ENCODE results near the gene TBC1D30. TPM values are rescaled to one million over a fixed set of nuclear protein-coding genes. Genes with fewer than 3 reads are reported as not detected.
"Not testable (repeated sequence)": the region's sequence is repeated elsewhere in the genome, so short reads cannot be mapped to it uniquely, and the experiment has no call there.

The TBC1D30 gene
- total RNA-seq, 3 donors from 2014 or later (not counting 1 experiment from before 2014, with no cell fraction given), result 2.8 to 5.8 (median 4.7) TPM

DNA sequence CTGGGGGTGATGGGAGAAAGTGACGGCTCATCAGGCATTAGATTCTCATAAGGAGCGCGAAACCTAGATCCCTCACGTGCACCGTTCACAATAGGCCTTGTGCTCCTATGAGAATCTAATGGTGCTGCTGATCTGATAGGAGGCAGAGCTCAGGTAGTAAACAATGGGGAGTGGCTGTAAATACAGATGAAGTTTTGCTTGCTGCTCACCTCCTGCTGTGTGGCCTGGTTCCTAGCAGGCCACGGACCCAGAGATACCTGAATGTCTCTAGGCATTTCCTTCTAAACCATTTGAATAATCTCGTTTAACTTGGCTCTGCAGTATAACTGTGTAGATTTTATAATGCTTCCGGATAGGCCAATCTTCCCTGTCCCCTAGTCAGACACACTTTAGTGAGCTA lies 13.0 kb downstream of the TBC1D30 start:
- H3K27ac ChIP-seq (ENCODE audit: low read length), result no peak overlapping the region
- no peaks in the 10 kb centered on the region for H3K36me3 ChIP-seq (ENCODE audit: control insufficient read depth, insufficient read depth, low read length)
- 92% methylated on average over 8 of the region's 8 CpGs for WGBS (ENCODE audit: insufficient coverage)
- H3K4me3 Mint-ChIP-seq, result no peak overlapping the region
- H3K9me3 Mint-ChIP-seq, result no peaks in the 10 kb centered on the region
- no peaks in the 10 kb centered on the region for H3K9me3 ChIP-seq (ENCODE audit: control insufficient read depth, insufficient read depth, low read length)
- no peak overlapping the region for H3K27ac Mint-ChIP-seq
- no peaks in the 10 kb centered on the region for H3K4me1 Mint-ChIP-seq
- intact Hi-C loops (cut with micrococcal nuclease), result no loop called here
- DNase-seq (no peak), ATAC-seq (no peak)
- no peaks in the 10 kb centered on the region for H3K27me3 ChIP-seq (ENCODE audit: control insufficient read depth, insufficient read depth, low read length)
- peaks cover 0 to 7% of the 10 kb centered on the region in 2 donors for H3K27me3 Mint-ChIP-seq (ENCODE audit: low read depth in 2 of 2)
- peaks cover 4% of the 10 kb centered on the region for H3K36me3 Mint-ChIP-seq
- TF ChIP-seq, protein P1, sequence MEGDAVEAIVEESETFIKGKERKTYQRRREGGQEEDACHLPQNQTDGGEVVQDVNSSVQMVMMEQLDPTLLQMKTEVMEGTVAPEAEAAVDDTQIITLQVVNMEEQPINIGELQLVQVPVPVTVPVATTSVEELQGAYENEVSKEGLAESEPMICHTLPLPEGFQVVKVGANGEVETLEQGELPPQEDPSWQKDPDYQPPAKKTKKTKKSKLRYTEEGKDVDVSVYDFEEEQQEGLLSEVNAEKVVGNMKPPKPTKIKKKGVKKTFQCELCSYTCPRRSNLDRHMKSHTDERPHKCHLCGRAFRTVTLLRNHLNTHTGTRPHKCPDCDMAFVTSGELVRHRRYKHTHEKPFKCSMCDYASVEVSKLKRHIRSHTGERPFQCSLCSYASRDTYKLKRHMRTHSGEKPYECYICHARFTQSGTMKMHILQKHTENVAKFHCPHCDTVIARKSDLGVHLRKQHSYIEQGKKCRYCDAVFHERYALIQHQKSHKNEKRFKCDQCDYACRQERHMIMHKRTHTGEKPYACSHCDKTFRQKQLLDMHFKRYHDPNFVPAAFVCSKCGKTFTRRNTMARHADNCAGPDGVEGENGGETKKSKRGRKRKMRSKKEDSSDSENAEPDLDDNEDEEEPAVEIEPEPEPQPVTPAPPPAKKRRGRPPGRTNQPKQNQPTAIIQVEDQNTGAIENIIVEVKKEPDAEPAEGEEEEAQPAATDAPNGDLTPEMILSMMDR (IDR thresholded peaks at IDR 0.05), result no peak
- H3K4me3 ChIP-seq (ENCODE audit: low read length), result no peak overlapping the region
- H3K4me1 ChIP-seq (ENCODE audit: control insufficient read depth, insufficient read depth, low read length), result no peaks in the 10 kb centered on the region

DNA sequence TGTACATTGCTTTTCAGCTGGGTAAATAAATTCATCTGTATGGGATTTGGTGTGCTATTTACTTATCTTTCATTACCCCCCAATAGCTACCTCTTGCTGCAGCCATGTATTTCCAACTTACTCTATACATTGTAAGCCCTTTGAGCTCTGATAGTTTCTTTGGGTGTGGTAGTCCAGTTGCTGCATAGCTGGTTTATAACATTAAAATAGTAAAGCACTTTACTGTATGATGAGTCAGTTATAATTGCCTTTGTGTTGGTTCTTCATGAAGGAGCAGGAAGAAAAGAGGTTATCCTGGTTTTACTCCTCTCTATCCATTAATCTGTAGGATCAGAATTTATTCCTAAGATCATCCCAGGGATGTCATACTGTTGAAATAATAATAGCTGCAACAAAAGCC lies 15.7 kb downstream of the TBC1D30 start:
- H3K36me3 Mint-ChIP-seq, result peaks cover 4% of the 10 kb centered on the region
- ATAC-seq (no peak), DNase-seq (no peak)
- no peaks in the 10 kb centered on the region for H3K9me3 ChIP-seq (ENCODE audit: control insufficient read depth, insufficient read depth, low read length)
- H3K4me3 ChIP-seq (ENCODE audit: low read length), result no peak overlapping the region
- H3K4me3 Mint-ChIP-seq, result no peak overlapping the region
- H3K27ac Mint-ChIP-seq, result no peak overlapping the region
- no peaks in the 10 kb centered on the region for H3K9me3 Mint-ChIP-seq
- H3K27me3 ChIP-seq (ENCODE audit: control insufficient read depth, insufficient read depth, low read length), result no peaks in the 10 kb centered on the region
- H3K36me3 ChIP-seq (ENCODE audit: control insufficient read depth, insufficient read depth, low read length), result no peaks in the 10 kb centered on the region
- H3K27me3 Mint-ChIP-seq (ENCODE audit: low read depth in 2 of 2), result peaks cover 0 to under 1% of the 10 kb centered on the region in 2 donors
- H3K27ac ChIP-seq (ENCODE audit: low read length), result no peak overlapping the region
- TF ChIP-seq, protein P1 (IDR thresholded peaks at IDR 0.05), result no peak
- H3K4me1 Mint-ChIP-seq, result no peaks in the 10 kb centered on the region
- intact Hi-C loops (cut with micrococcal nuclease), result no loop called here
- no peaks in the 10 kb centered on the region for H3K4me1 ChIP-seq (ENCODE audit: control insufficient read depth, insufficient read depth, low read length)

DNA sequence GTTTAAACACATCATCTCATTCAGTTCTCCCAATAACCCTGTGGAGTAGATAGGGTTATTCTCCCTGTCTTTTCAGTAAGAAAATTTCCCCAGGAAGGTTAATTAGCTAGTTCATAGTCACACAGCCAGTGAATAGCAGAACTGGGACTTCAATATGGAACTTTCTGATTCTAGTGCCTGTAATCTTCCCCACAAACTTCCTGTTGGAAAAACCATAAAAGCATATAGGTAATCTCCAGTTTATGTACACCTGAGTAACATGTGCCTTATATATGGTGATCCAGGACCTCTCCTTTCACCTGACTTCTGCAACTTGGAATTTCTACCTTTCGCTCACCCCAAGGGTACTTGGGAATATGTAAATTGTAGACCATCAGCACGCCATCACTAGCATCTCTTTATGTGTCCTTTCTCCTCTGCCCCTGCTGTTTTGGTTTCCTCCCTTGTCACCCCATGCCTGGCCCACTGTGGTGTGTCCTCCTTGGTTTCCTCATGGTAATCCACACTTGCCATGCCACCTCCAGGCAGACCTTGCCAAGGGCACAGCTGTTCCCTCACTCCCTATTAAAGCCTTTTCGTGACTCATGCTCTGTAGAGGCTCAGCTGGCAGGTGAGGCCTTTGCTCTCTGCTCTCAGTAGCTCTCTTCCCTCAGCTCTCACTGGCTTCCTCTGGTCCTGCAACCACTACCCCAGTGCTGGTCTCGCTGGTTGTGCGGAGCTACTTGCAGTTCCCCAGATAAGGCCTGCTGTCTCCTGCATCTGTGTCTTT lies 16.7 kb downstream of the TBC1D30 start:
- no peaks in the 10 kb centered on the region for H3K27me3 ChIP-seq (ENCODE audit: control insufficient read depth, insufficient read depth, low read length)
- H3K4me3 Mint-ChIP-seq, result no peak overlapping the region
- H3K4me1 Mint-ChIP-seq, result no peaks in the 10 kb centered on the region
- H3K9me3 ChIP-seq (ENCODE audit: control insufficient read depth, insufficient read depth, low read length), result no peaks in the 10 kb centered on the region
- no peaks in the 10 kb centered on the region for H3K4me1 ChIP-seq (ENCODE audit: control insufficient read depth, insufficient read depth, low read length)
- intact Hi-C loops (cut with micrococcal nuclease), result no loop called here
- no peak for ATAC-seq
- DNase-seq, result no peak
- no peak overlapping the region for H3K4me3 ChIP-seq (ENCODE audit: low read length)
- no peaks in the 10 kb centered on the region for H3K27me3 Mint-ChIP-seq (ENCODE audit: low read depth in 2 of 2)
- no peaks in the 10 kb centered on the region for H3K36me3 ChIP-seq (ENCODE audit: control insufficient read depth, insufficient read depth, low read length)
- H3K9me3 Mint-ChIP-seq, result no peaks in the 10 kb centered on the region
- H3K27ac Mint-ChIP-seq, result no peak overlapping the region
- 94% methylated on average over 5 of the region's 5 CpGs for WGBS (ENCODE audit: insufficient coverage)
- TF ChIP-seq, protein P1 (IDR thresholded peaks at IDR 0.05), result no peak
- H3K27ac ChIP-seq (ENCODE audit: low read length), result no peak overlapping the region
- H3K36me3 Mint-ChIP-seq, result peaks cover 4% of the 10 kb centered on the region

DNA sequence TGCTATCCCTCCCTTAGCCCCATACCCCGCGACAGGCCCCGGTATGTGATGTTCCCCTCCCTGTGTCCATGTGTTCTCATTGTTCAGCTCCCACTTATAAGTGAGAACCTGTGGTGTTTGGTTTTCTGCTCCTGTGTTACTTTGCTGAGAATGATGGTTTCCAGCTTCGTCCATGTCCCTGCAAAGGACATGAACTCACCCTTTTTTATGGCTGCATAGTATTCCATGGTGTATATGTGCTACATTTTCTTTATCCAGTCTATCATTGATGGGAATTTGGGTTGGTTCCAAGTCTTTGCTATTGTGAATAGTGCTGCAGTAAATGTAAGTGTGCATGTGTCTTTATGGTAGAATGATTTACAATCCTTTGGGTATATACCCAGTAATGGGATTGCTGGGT lies 24.0 kb downstream of the TBC1D30 start:
- H3K4me1 ChIP-seq (ENCODE audit: control insufficient read depth, insufficient read depth, low read length); H3K27ac Mint-ChIP-seq; H3K9me3 Mint-ChIP-seq; intact Hi-C loops (cut with micrococcal nuclease); H3K4me3 ChIP-seq (ENCODE audit: low read length); H3K9me3 ChIP-seq (ENCODE audit: control insufficient read depth, insufficient read depth, low read length); H3K36me3 ChIP-seq (ENCODE audit: control insufficient read depth, insufficient read depth, low read length); H3K27me3 ChIP-seq (ENCODE audit: control insufficient read depth, insufficient read depth, low read length); ATAC-seq; H3K4me1 Mint-ChIP-seq; DNase-seq; H3K27me3 Mint-ChIP-seq (ENCODE audit: low read depth in 2 of 2); H3K27ac ChIP-seq (ENCODE audit: low read length); H3K4me3 Mint-ChIP-seq: not testable (repeated sequence)
- WGBS (ENCODE audit: insufficient coverage), result 100% methylated on average over 3 of the region's 4 CpGs
- H3K36me3 Mint-ChIP-seq, result peaks cover 17% of the 10 kb centered on the region
